ENCODE data around the gene EPO.
"Not testable (repeated sequence)": the region's sequence is repeated elsewhere in the genome, so short reads cannot be mapped to it uniquely, and the experiment has no call there.

EPO gene

GRCh38 chr7:100753750-100754149 lies 33.5 kb downstream of the EPO start:
- Histone ChIP-seq H3K9ac (ENCODE audit: low read length) (no peak overlapping the region), H3K27ac (ENCODE audit: low read depth, low read length) (no peak overlapping the region), H3K23ac (ENCODE audit: low read length) (no peak overlapping the region), H3K79me1 (ENCODE audit: low read length) (no peaks in the 10 kb centered on the region), H3K4me1 (ENCODE audit: control insufficient read depth, low read depth, low read length) (peaks cover 4% of the 10 kb centered on the region), H2BK120ac (ENCODE audit: low read depth, low read length) (no peak overlapping the region), H3K4me3 (ENCODE audit: low read length) (no peak overlapping the region), H3K27me3 (ENCODE audit: insufficient read depth, low read length, poor library complexity) (no peaks in the 10 kb centered on the region), H3K36me3 (ENCODE audit: control insufficient read depth, insufficient read depth, low read length) (no peaks in the 10 kb centered on the region), H3K4ac (ENCODE audit: low read depth, low read length) (no peak overlapping the region), H3K56ac (ENCODE audit: low read length) (no peak overlapping the region), H2AK5ac (ENCODE audit: low read length) (no peak overlapping the region), H3K4me2 (ENCODE audit: low read length) (no peak overlapping the region), H4K5ac (ENCODE audit: low read length) (no peak overlapping the region), H3K18ac (ENCODE audit: low read length) (no peak overlapping the region), H3K79me2 (ENCODE audit: control insufficient read depth, insufficient read depth, low read length) (no peaks in the 10 kb centered on the region), H4K8ac (ENCODE audit: low read depth, low read length) (no peak overlapping the region), H2BK15ac (replicated peaks; ENCODE audit: low read depth) (no peak overlapping the region), H2BK5ac (ENCODE audit: low read length) (no peak overlapping the region)
- DNase-seq: no peak
- WGBS (ENCODE audit: extremely low coverage, insufficient coverage, low lambda C conversion rate): no CpG with 5 or more reads among the region's 3 CpGs

GRCh38 chr7:100759357-100760171 lies 39.3 kb downstream of the EPO start:
- Histone ChIP-seq H4K8ac (ENCODE audit: low read depth, low read length) (no peak overlapping the region), H3K27me3 (ENCODE audit: insufficient read depth, low read length, poor library complexity) (no peaks in the 10 kb centered on the region), H3K36me3 (ENCODE audit: control insufficient read depth, insufficient read depth, low read length) (no peaks in the 10 kb centered on the region), H2BK120ac (ENCODE audit: low read depth, low read length) (no peak overlapping the region), H4K5ac (ENCODE audit: low read length) (no peak overlapping the region), H3K23ac (ENCODE audit: low read length) (no peak overlapping the region), H2BK15ac (replicated peaks; ENCODE audit: low read depth) (no peak overlapping the region), H2BK5ac (ENCODE audit: low read length) (no peak overlapping the region), H3K27ac (ENCODE audit: low read depth, low read length) (no peak overlapping the region), H3K79me1 (ENCODE audit: low read length) (no peaks in the 10 kb centered on the region), H3K79me2 (ENCODE audit: control insufficient read depth, insufficient read depth, low read length) (no peaks in the 10 kb centered on the region), H3K4me2 (ENCODE audit: low read length) (no peak overlapping the region), H3K4me3 (ENCODE audit: low read length) (no peak overlapping the region), H3K56ac (ENCODE audit: low read length) (no peak overlapping the region), H2AK5ac (ENCODE audit: low read length) (no peak overlapping the region), H3K4me1 (ENCODE audit: control insufficient read depth, low read depth, low read length) (no peaks in the 10 kb centered on the region), H3K4ac (ENCODE audit: low read depth, low read length) (no peak overlapping the region), H3K18ac (ENCODE audit: low read length) (no peak overlapping the region), H3K9ac (ENCODE audit: low read length) (no peak overlapping the region)
- no CpG with 5 or more reads among the region's 19 CpGs for WGBS (ENCODE audit: extremely low coverage, insufficient coverage, low lambda C conversion rate)
- DNase-seq: no peak

GRCh38 chr7:100762841-100763240 lies 42.6 kb downstream of the EPO start:
- H4K8ac ChIP-seq (ENCODE audit: low read depth, low read length); H3K18ac ChIP-seq (ENCODE audit: low read length); H2BK15ac ChIP-seq (replicated peaks; ENCODE audit: low read depth); H2AK5ac ChIP-seq (ENCODE audit: low read length); H3K4me2 ChIP-seq (ENCODE audit: low read length); H3K27me3 ChIP-seq (ENCODE audit: insufficient read depth, low read length, poor library complexity); H3K56ac ChIP-seq (ENCODE audit: low read length); H3K4me3 ChIP-seq (ENCODE audit: low read length); H3K79me1 ChIP-seq (ENCODE audit: low read length); H4K5ac ChIP-seq (ENCODE audit: low read length); H3K4ac ChIP-seq (ENCODE audit: low read depth, low read length); H3K4me1 ChIP-seq (ENCODE audit: control insufficient read depth, low read depth, low read length); H2BK120ac ChIP-seq (ENCODE audit: low read depth, low read length); H3K79me2 ChIP-seq (ENCODE audit: control insufficient read depth, insufficient read depth, low read length); H3K23ac ChIP-seq (ENCODE audit: low read length); H2BK5ac ChIP-seq (ENCODE audit: low read length); DNase-seq; H3K9ac ChIP-seq (ENCODE audit: low read length); H3K36me3 ChIP-seq (ENCODE audit: control insufficient read depth, insufficient read depth, low read length); H3K27ac ChIP-seq (ENCODE audit: low read depth, low read length): not testable (repeated sequence)
- WGBS (ENCODE audit: extremely low coverage, insufficient coverage, low lambda C conversion rate): no CpG with 5 or more reads among the region's 5 CpGs

GRCh38 chr7:100763556-100764140 lies 43.4 kb downstream of the EPO start:
- H2BK5ac ChIP-seq (ENCODE audit: low read length): no peak overlapping the region
- H3K56ac ChIP-seq (ENCODE audit: low read length): no peak overlapping the region
- no peak overlapping the region for H4K8ac ChIP-seq (ENCODE audit: low read depth, low read length)
- H3K27me3 ChIP-seq (ENCODE audit: insufficient read depth, low read length, poor library complexity): no peaks in the 10 kb centered on the region
- no peak overlapping the region for H3K23ac ChIP-seq (ENCODE audit: low read length)
- no peak overlapping the region for H3K18ac ChIP-seq (ENCODE audit: low read length)
- H4K5ac ChIP-seq (ENCODE audit: low read length): no peak overlapping the region
- no peaks in the 10 kb centered on the region for H3K4me1 ChIP-seq (ENCODE audit: control insufficient read depth, low read depth, low read length)
- no peaks in the 10 kb centered on the region for H3K79me2 ChIP-seq (ENCODE audit: control insufficient read depth, insufficient read depth, low read length)
- no peak for DNase-seq
- H3K36me3 ChIP-seq (ENCODE audit: control insufficient read depth, insufficient read depth, low read length): no peaks in the 10 kb centered on the region
- H3K4me2 ChIP-seq (ENCODE audit: low read length): no peak overlapping the region
- H2BK15ac ChIP-seq (replicated peaks; ENCODE audit: low read depth): no peak overlapping the region
- no peak overlapping the region for H3K4ac ChIP-seq (ENCODE audit: low read depth, low read length)
- H2AK5ac ChIP-seq (ENCODE audit: low read length): no peak overlapping the region
- H3K4me3 ChIP-seq (ENCODE audit: low read length): no peak overlapping the region
- no peak overlapping the region for H2BK120ac ChIP-seq (ENCODE audit: low read depth, low read length)
- no peaks in the 10 kb centered on the region for H3K79me1 ChIP-seq (ENCODE audit: low read length)
- no peak overlapping the region for H3K9ac ChIP-seq (ENCODE audit: low read length)
- WGBS (ENCODE audit: extremely low coverage, insufficient coverage, low lambda C conversion rate): no CpG with 5 or more reads among the region's 14 CpGs
- H3K27ac ChIP-seq (ENCODE audit: low read depth, low read length): no peak overlapping the region

- no CpG with 5 or more reads among the region's 10 CpGs for WGBS (ENCODE audit: extremely low coverage, insufficient coverage, low lambda C conversion rate)
Measured at GRCh38 chr7:100764841-100765240, 44.6 kb downstream of the EPO start.

More at GRCh38 chr7:100764841-100765240, 44.6 kb downstream of the EPO start:
- H2BK5ac ChIP-seq (ENCODE audit: low read length): no peak overlapping the region
- no peak overlapping the region for H2AK5ac ChIP-seq (ENCODE audit: low read length)
- no peak overlapping the region for H3K4ac ChIP-seq (ENCODE audit: low read depth, low read length)
- H3K79me1 ChIP-seq (ENCODE audit: low read length): no peaks in the 10 kb centered on the region
- H2BK120ac ChIP-seq (ENCODE audit: low read depth, low read length): no peak overlapping the region
- H3K36me3 ChIP-seq (ENCODE audit: control insufficient read depth, insufficient read depth, low read length): no peaks in the 10 kb centered on the region
- H3K79me2 ChIP-seq (ENCODE audit: control insufficient read depth, insufficient read depth, low read length): no peaks in the 10 kb centered on the region
- H3K4me2 ChIP-seq (ENCODE audit: low read length): no peak overlapping the region
- H3K9ac ChIP-seq (ENCODE audit: low read length): no peak overlapping the region
- H2BK15ac ChIP-seq (replicated peaks; ENCODE audit: low read depth): no peak overlapping the region
- H4K5ac ChIP-seq (ENCODE audit: low read length): no peak overlapping the region
- no peak overlapping the region for H3K4me3 ChIP-seq (ENCODE audit: low read length)
- no peak overlapping the region for H3K18ac ChIP-seq (ENCODE audit: low read length)
- no peaks in the 10 kb centered on the region for H3K4me1 ChIP-seq (ENCODE audit: control insufficient read depth, low read depth, low read length)
- no peak overlapping the region for H3K27ac ChIP-seq (ENCODE audit: low read depth, low read length)
- no peak overlapping the region for H4K8ac ChIP-seq (ENCODE audit: low read depth, low read length)
- no peak overlapping the region for H3K23ac ChIP-seq (ENCODE audit: low read length)
- DNase-seq: no peak
- no peak overlapping the region for H3K56ac ChIP-seq (ENCODE audit: low read length)
- no peaks in the 10 kb centered on the region for H3K27me3 ChIP-seq (ENCODE audit: insufficient read depth, low read length, poor library complexity)
